Measurements from ENCODE around the gene BACH2. TPM values are rescaled to one million over a fixed set of nuclear protein-coding genes. Genes with fewer than 3 reads are reported as not detected.
"Not testable (repeated sequence)": the region's sequence is repeated elsewhere in the genome, so short reads cannot be mapped to it uniquely, and the experiment has no call there.

Gene BACH2
- total RNA-seq, 1 donor from 2014 or later = 6.4 TPM

DNA sequence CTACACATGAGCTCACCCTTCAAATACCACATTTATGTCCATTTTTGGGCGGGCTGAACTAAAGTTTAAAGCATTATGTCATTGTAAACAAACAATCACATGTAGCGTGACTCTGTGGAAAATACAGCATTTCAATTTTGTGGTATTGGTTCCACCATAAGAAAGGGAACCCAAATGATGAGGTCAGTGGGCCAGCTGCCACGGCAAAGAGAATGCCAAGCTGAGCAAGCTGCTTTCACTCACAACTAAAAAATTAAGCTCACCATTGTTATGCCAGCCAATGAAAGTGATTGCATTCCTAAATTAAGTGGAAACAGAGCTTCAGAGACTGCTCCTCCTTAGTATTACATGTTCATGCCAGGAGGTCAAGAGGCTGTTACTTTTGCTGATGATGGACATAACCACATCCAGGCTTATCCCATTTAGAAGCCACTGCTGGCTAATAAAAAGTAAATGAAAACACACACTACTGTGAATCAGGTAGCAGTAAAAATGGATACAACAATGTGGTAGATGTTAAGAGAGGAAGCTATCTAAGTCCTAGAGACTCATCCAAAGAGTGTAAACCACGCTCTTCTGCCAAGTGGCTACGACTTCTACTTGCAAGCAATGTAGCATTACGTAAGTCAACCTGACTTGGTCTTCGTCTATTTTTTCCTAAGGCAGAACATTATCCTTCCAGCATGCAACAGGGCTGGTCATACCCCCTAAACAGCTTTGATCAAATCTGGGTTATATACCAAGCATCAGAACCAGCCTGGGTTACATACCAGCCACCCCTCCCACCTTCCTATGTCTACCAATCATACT, 164.8 kb downstream of the BACH2 start:
- Histone ChIP-seq H3K9me3 (no peaks in the 10 kb centered on the region), H3K4me1 (peaks cover 14% of the 10 kb centered on the region), H3K27ac (no peak overlapping the region), H3K27me3 (no peaks in the 10 kb centered on the region), H3K36me3 (no peaks in the 10 kb centered on the region), H3K4me3 (no peak overlapping the region)
- DNase-seq (ENCODE audit: extremely low spot score in 2 of 2) = no peak
- intact Hi-C loops (cut with DNase I) = no loop called here
- TF ChIP-seq, protein P1, sequence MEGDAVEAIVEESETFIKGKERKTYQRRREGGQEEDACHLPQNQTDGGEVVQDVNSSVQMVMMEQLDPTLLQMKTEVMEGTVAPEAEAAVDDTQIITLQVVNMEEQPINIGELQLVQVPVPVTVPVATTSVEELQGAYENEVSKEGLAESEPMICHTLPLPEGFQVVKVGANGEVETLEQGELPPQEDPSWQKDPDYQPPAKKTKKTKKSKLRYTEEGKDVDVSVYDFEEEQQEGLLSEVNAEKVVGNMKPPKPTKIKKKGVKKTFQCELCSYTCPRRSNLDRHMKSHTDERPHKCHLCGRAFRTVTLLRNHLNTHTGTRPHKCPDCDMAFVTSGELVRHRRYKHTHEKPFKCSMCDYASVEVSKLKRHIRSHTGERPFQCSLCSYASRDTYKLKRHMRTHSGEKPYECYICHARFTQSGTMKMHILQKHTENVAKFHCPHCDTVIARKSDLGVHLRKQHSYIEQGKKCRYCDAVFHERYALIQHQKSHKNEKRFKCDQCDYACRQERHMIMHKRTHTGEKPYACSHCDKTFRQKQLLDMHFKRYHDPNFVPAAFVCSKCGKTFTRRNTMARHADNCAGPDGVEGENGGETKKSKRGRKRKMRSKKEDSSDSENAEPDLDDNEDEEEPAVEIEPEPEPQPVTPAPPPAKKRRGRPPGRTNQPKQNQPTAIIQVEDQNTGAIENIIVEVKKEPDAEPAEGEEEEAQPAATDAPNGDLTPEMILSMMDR (IDR thresholded peaks at IDR 0.05) = no peak
- TF ChIP-seq POLR2AphosphoS5 (IDR thresholded peaks at IDR 0.05; ENCODE audit: insufficient read depth in 1 of 2, low read depth in 1 of 2) (no peak), POLR2A (IDR thresholded peaks at IDR 0.05) (no peak)

GRCh38 chr6:90131125-90131524, 165.5 kb downstream of the BACH2 start:
- intact Hi-C loops (cut with DNase I) = no loop called here
- Histone ChIP-seq H3K27ac (no peak overlapping the region), H3K9me3 (no peaks in the 10 kb centered on the region), H3K27me3 (no peaks in the 10 kb centered on the region), H3K4me3 (no peak overlapping the region), H3K36me3 (no peaks in the 10 kb centered on the region), H3K4me1 (peaks cover 11% of the 10 kb centered on the region)
- TF ChIP-seq POLR2AphosphoS5 (IDR thresholded peaks at IDR 0.05; ENCODE audit: insufficient read depth in 1 of 2, low read depth in 1 of 2) = no peak
- TF ChIP-seq POLR2A (IDR thresholded peaks at IDR 0.05) = no peak
- TF ChIP-seq, protein P1 (IDR thresholded peaks at IDR 0.05) = no peak
- no peak for DNase-seq (ENCODE audit: extremely low spot score in 2 of 2)

DNA sequence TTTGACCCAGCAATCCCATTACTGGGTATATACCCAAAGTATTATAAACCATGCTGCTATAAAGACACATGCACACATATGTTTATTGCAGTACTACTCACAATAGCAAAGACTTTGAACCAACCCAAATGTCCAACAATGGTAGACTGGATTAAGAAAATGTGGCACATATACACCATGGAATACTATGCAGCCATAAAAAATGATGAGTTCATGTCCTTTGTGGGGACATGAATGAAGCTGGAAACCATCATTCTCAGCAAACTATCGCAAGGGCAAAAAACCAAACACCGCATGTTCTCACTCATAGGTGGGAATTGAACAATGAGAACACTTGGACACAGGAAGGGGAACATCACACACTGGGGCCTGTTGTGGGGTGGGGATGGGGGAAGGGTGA, 168.0 kb downstream of the BACH2 start:
- DNase-seq (ENCODE audit: extremely low spot score in 2 of 2); intact Hi-C loops (cut with DNase I); H3K27me3 ChIP-seq; H3K27ac ChIP-seq; H3K9me3 ChIP-seq; H3K4me3 ChIP-seq; H3K36me3 ChIP-seq: not testable (repeated sequence)
- H3K4me1 ChIP-seq = peaks cover 11% of the 10 kb centered on the region

GRCh38 chr6:90127595-90127994, 169.0 kb downstream of the BACH2 start:
- H3K36me3 ChIP-seq = no peaks in the 10 kb centered on the region
- no peak for DNase-seq (ENCODE audit: extremely low spot score in 2 of 2)
- TF ChIP-seq POLR2A (IDR thresholded peaks at IDR 0.05) = no peak
- no peak for TF ChIP-seq POLR2AphosphoS5 (IDR thresholded peaks at IDR 0.05; ENCODE audit: insufficient read depth in 1 of 2, low read depth in 1 of 2)
- TF ChIP-seq, protein P1 (IDR thresholded peaks at IDR 0.05) = no peak
- H3K27me3 ChIP-seq = no peaks in the 10 kb centered on the region
- H3K4me1 ChIP-seq = peaks cover 9% of the 10 kb centered on the region
- intact Hi-C loops (cut with DNase I) = no loop called here
- no peaks in the 10 kb centered on the region for H3K9me3 ChIP-seq
- no peak overlapping the region for H3K27ac ChIP-seq
- no peak overlapping the region for H3K4me3 ChIP-seq

DNA sequence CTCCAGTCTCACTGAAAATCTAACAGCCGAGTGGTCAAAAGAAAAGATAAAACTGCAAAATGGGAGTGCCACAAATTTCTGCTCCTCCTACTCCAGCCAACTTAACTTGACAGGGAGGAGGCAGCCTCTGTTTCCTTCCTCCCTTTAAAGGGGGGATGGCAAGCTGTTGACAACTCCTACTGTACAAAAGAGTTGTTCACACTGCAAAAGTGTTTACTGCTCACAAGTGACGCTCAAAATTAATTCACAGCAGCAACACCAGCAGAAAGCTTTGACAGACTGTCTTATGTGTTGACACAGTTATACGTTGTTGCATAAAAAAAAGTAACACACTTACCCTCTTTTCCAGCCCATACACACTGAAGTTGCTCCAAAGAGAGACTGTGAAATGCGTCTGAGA, 169.8 kb downstream of the BACH2 start:
- H3K4me3 ChIP-seq = no peak overlapping the region
- TF ChIP-seq, protein P1 (IDR thresholded peaks at IDR 0.05) = no peak
- no peak for TF ChIP-seq POLR2A (IDR thresholded peaks at IDR 0.05)
- TF ChIP-seq POLR2AphosphoS5 (IDR thresholded peaks at IDR 0.05; ENCODE audit: insufficient read depth in 1 of 2, low read depth in 1 of 2) = no peak
- DNase-seq (ENCODE audit: extremely low spot score in 2 of 2) = no peak
- peaks cover 1% of the 10 kb centered on the region for H3K4me1 ChIP-seq
- H3K9me3 ChIP-seq = no peaks in the 10 kb centered on the region
- H3K27ac ChIP-seq = no peak overlapping the region
- intact Hi-C loops (cut with DNase I) = no loop called here
- H3K27me3 ChIP-seq = no peaks in the 10 kb centered on the region
- no peaks in the 10 kb centered on the region for H3K36me3 ChIP-seq
